Stimulated activated effector memory CD8-positive, alpha-beta T cell treated with anti-CD3 and anti-CD28 coated beads, Interleukin-12 subunit alpha, Interleukin-12 subunit beta, amount 100 ng/mL, for 72 hours (primary cell): ENCODE data around the gene PVALEF.
A peak's percentile ranks its signal among the peaks of the same experiment; 100 is the strongest.

Experiments
- ATAC-seq: fragments of 150-1000 bp; cut with Tn5 transposase; 2 replicates; pipeline ENCODE4 v1.10.0; 2021
- DNase-seq, 2 donors: peaks; one replicate each; pipeline ENCODE4 v3.0.0; 2021 to 2022; ENCODE audit warnings: low spot score in 2 of 2
- H3K27ac Mint-ChIP-seq: one replicate; pipeline ENCODE4 v1.8.0; 2022; ENCODE audit warnings: mild to moderate bottlenecking, mixed read lengths
- H3K36me3 Mint-ChIP-seq: one replicate; pipeline ENCODE4 v1.8.0; 2022; ENCODE audit warnings: mild to moderate bottlenecking, mixed read lengths
- H3K4me1 Mint-ChIP-seq: one replicate; pipeline ENCODE4 v1.8.0; 2022; ENCODE audit warnings: mixed read lengths
- H3K4me3 Mint-ChIP-seq: one replicate; pipeline ENCODE4 v1.8.0; 2022; ENCODE audit warnings: mild to moderate bottlenecking, mixed read lengths
- H3K9me3 Mint-ChIP-seq: one replicate; pipeline ENCODE4 v1.8.0; 2022; ENCODE audit warnings: mixed read lengths

PVALEF gene

GRCh38 chr17:81165246-81166032 lies at the start of gene PVALEF:
PVALEF (plus strand) TSS chr17:81165507; CDS start chr17:81181227, 15,720 bp downstream.
- H3K9me3 Mint-ChIP-seq: no peaks in the 10 kb centered on the region
- H3K36me3 Mint-ChIP-seq: no peaks in the 10 kb centered on the region
- ATAC-seq: no peak
- no peak within 1 kb of the TSS for H3K27ac Mint-ChIP-seq
- H3K4me3 Mint-ChIP-seq: peak within 1 kb of the TSS; percentile 50
- H3K4me1 Mint-ChIP-seq: peaks cover 6% of the 10 kb centered on the region
- no peak for DNase-seq

- Mint-ChIP-seq H3K4me1 (peaks cover 11% of the 10 kb centered on the region), H3K4me3 (no peak overlapping the region), H3K36me3 (peaks cover 7% of the 10 kb centered on the region), H3K27ac (peak overlapping the region; percentile 54), H3K9me3 (no peaks in the 10 kb centered on the region)
- ATAC-seq: no peak
- DNase-seq: no peak
Observed at GRCh38 chr17:81115749-81116464, 49.4 kb upstream of the PVALEF start.

GRCh38 chr17:81116704-81117103 lies 48.6 kb upstream of the PVALEF start:
- no peaks in the 10 kb centered on the region for H3K9me3 Mint-ChIP-seq
- no peak overlapping the region for H3K4me3 Mint-ChIP-seq
- H3K36me3 Mint-ChIP-seq: peaks cover 7% of the 10 kb centered on the region
- no peak for ATAC-seq
- peaks cover 11% of the 10 kb centered on the region for H3K4me1 Mint-ChIP-seq
- DNase-seq: no peak
- no peak overlapping the region for H3K27ac Mint-ChIP-seq

GRCh38 chr17:81117672-81118198 lies 47.6 kb upstream of the PVALEF start:
- peaks cover 7% of the 10 kb centered on the region for H3K36me3 Mint-ChIP-seq
- H3K9me3 Mint-ChIP-seq: no peaks in the 10 kb centered on the region
- ATAC-seq (no peak), DNase-seq (no peak)
- no peak overlapping the region for H3K4me3 Mint-ChIP-seq
- peaks cover 11% of the 10 kb centered on the region for H3K4me1 Mint-ChIP-seq
- no peak overlapping the region for H3K27ac Mint-ChIP-seq

GRCh38 chr17:81118308-81119221 lies 46.7 kb upstream of the PVALEF start:
- no peaks in the 10 kb centered on the region for H3K9me3 Mint-ChIP-seq
- no peak overlapping the region for H3K27ac Mint-ChIP-seq

GRCh38 chr17:81119223-81120148 lies 45.8 kb upstream of the PVALEF start:
- H3K9me3 Mint-ChIP-seq: no peaks in the 10 kb centered on the region
- peak overlapping the region; percentile 73 for H3K27ac Mint-ChIP-seq
- DNase-seq: peak; percentile 89 to 90
- peak overlapping the region; percentile 62 for H3K4me3 Mint-ChIP-seq
- H3K36me3 Mint-ChIP-seq: peaks cover 7% of the 10 kb centered on the region
- ATAC-seq: peak; percentile 71
- peaks cover 11% of the 10 kb centered on the region for H3K4me1 Mint-ChIP-seq

More at GRCh38 chr17:81118308-81119221, 46.7 kb upstream of the PVALEF start:
- Mint-ChIP-seq H3K36me3 (peaks cover 7% of the 10 kb centered on the region), H3K4me3 (peak overlapping the region; percentile 62), H3K4me1 (peaks cover 11% of the 10 kb centered on the region)
- ATAC-seq: no peak
- no peak for DNase-seq

- peak overlapping the region; percentile 73 for H3K27ac Mint-ChIP-seq
- H3K9me3 Mint-ChIP-seq: no peaks in the 10 kb centered on the region
- no peak for DNase-seq
- H3K4me3 Mint-ChIP-seq: peak overlapping the region; percentile 62
- no peak for ATAC-seq
- peaks cover 7% of the 10 kb centered on the region for H3K36me3 Mint-ChIP-seq
- peaks cover 11% of the 10 kb centered on the region for H3K4me1 Mint-ChIP-seq
Observed at GRCh38 chr17:81120149-81120484, 45.2 kb upstream of the PVALEF start.

GRCh38 chr17:81120695-81121621 lies 44.3 kb upstream of the PVALEF start:
- H3K27ac Mint-ChIP-seq: no peak overlapping the region

GRCh38 chr17:81121841-81122733 lies 43.2 kb upstream of the PVALEF start:
- H3K36me3 Mint-ChIP-seq: peaks cover 7% of the 10 kb centered on the region
- no peak overlapping the region for H3K4me3 Mint-ChIP-seq
- H3K27ac Mint-ChIP-seq: no peak overlapping the region
- DNase-seq (no peak), ATAC-seq (no peak)
- H3K9me3 Mint-ChIP-seq: no peaks in the 10 kb centered on the region
- peaks cover 11% of the 10 kb centered on the region for H3K4me1 Mint-ChIP-seq

More at GRCh38 chr17:81120695-81121621, 44.3 kb upstream of the PVALEF start:
- Mint-ChIP-seq H3K36me3 (peaks cover 7% of the 10 kb centered on the region), H3K4me1 (peaks cover 11% of the 10 kb centered on the region), H3K9me3 (no peaks in the 10 kb centered on the region), H3K4me3 (no peak overlapping the region)
- ATAC-seq: no peak
- no peak for DNase-seq

GRCh38 chr17:81123052-81124048 lies 42.0 kb upstream of the PVALEF start:
- Mint-ChIP-seq H3K4me1 (peaks cover 9% of the 10 kb centered on the region), H3K36me3 (peaks cover 7% of the 10 kb centered on the region), H3K9me3 (no peaks in the 10 kb centered on the region), H3K4me3 (no peak overlapping the region), H3K27ac (no peak overlapping the region)
- DNase-seq (no peak), ATAC-seq (no peak)

- no peak for DNase-seq
Observed at GRCh38 chr17:81124377-81124776, 40.9 kb upstream of the PVALEF start.

More at GRCh38 chr17:81124377-81124776, 40.9 kb upstream of the PVALEF start:
- Mint-ChIP-seq H3K36me3 (peaks cover 5% of the 10 kb centered on the region), H3K4me3 (no peak overlapping the region), H3K4me1 (peaks cover 4% of the 10 kb centered on the region), H3K9me3 (no peaks in the 10 kb centered on the region), H3K27ac (no peak overlapping the region)
- no peak for ATAC-seq
